SJCRH30 (cell line): ENCODE results near the gene BCL2L15. TPM values are rescaled to one million over a fixed set of nuclear protein-coding genes. Genes with fewer than 3 reads are reported as not detected.

ENCODE experiments used
- DNase-seq, 2 experiments: peaks; one replicate each; pipeline ENCODE4 v3.0.0-alpha.2; 2015 to 2020
- H3K27ac ChIP-seq: fragments of 250-450 bp; sonication (Bioruptor Pico); 2 replicates; pipeline ENCODE4 v1.5.1; 2020; ENCODE audit warnings: mild to moderate bottlenecking, moderate library complexity
- H3K27me3 ChIP-seq: fragments of 250-450 bp; sonication (Bioruptor Pico); 2 replicates; pipeline ENCODE4 v1.5.1; 2020; ENCODE audit warnings: mild to moderate bottlenecking, moderate library complexity
- H3K36me3 ChIP-seq: fragments of 250-450 bp; sonication (Bioruptor Pico); 2 replicates; pipeline ENCODE4 v1.5.1; 2020; ENCODE audit warnings: mild to moderate bottlenecking, moderate library complexity
- H3K4me1 ChIP-seq: fragments of 250-450 bp; sonication (Bioruptor Pico); 2 replicates; pipeline ENCODE4 v1.5.1; 2020; ENCODE audit warnings: mild to moderate bottlenecking, moderate library complexity
- H3K4me3 ChIP-seq: fragments of 250-450 bp; sonication (Bioruptor Pico); 2 replicates; pipeline ENCODE4 v1.5.1; 2020; ENCODE audit warnings: mild to moderate bottlenecking, moderate library complexity
- H3K9me3 ChIP-seq: fragments of 250-450 bp; sonication (Bioruptor Pico); replicated peaks from 2 replicates; pipeline ENCODE4 v1.5.1; 2020; ENCODE audit warnings: mild to moderate bottlenecking, moderate library complexity
- total RNA-seq: library from RNA; depleted of rRNA; stranded (reverse); fragments of >200 nt; shearing (Covaris generic); gene quantifications from 2 replicates; pipeline ENCODE4 v1.2.3, GENCODE V29; 2014; rRNA removed

Gene BCL2L15
- total RNA-seq, 1 experiment from 2014 or later, result 0.18 TPM

DNA sequence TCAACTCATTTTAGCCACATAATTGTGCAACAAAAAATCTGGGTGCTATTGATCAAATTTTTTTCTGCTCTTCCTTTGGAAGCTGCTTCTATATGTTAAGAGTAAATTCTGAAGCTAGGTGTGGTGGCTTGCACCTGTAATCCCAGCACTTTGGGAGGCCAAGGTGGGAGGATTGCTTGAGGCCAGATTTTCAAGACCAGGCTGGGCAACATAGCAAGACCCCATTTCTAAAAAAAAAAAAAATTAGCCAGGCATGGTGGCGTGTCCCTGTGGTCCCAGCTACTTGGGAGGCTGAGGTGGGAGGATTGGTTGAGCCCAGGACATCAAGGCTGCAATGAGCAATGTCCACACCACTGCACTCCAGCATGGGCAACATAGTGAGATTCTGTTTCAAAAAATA, 50.8 kb downstream of the BCL2L15 start:
- Histone ChIP-seq H3K27ac (no peak overlapping the region), H3K4me3 (no peak overlapping the region), H3K36me3 (no peaks in the 10 kb centered on the region), H3K27me3 (no peaks in the 10 kb centered on the region), H3K9me3 (no peaks in the 10 kb centered on the region), H3K4me1 (no peaks in the 10 kb centered on the region)
- DNase-seq, result no peak

- peak in 1 of 2 experiments; percentile 73 for DNase-seq
- H3K36me3 ChIP-seq, result no peaks in the 10 kb centered on the region
- no peaks in the 10 kb centered on the region for H3K4me1 ChIP-seq
- no peak overlapping the region for H3K4me3 ChIP-seq
- no peak overlapping the region for H3K27ac ChIP-seq
- H3K9me3 ChIP-seq, result no peaks in the 10 kb centered on the region
- no peaks in the 10 kb centered on the region for H3K27me3 ChIP-seq
Observed at GRCh38 chr1:113835686-113836290, 51.6 kb downstream of the BCL2L15 start.

DNA sequence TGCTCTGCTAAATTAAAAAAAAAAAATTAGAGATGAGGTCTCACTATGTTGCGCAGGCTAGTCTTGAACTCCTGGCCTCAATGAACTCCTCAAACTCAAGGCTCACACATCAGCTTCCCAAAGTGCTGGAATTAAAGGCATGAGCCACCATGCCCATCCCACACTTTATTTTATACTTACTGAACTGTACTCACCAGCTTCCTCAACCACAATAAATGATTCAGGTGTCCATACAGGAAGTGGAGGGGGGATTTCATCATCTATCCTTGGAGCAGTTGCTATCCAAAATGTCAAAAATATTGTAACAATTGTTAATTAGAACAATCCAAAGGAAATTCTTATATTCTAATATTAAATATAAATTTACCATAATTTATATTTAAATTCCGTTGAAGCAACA, 52.7 kb downstream of the BCL2L15 start:
- DNase-seq, result no peak
- Histone ChIP-seq H3K9me3 (no peaks in the 10 kb centered on the region), H3K27me3 (no peaks in the 10 kb centered on the region), H3K27ac (no peak overlapping the region), H3K36me3 (no peaks in the 10 kb centered on the region), H3K4me3 (no peak overlapping the region), H3K4me1 (no peaks in the 10 kb centered on the region)

Other genes with a start within 250 kb of the BCL2L15 start
- gene PHTF1, start 128.1 kb downstream of the BCL2L15 start, total RNA-seq, result 35.7 and 38.0 TPM in 2 replicates
- 16.6 and 18.5 TPM in 2 replicates for gene RSBN1, start 75.1 kb downstream of the BCL2L15 start, total RNA-seq
- 1.4 and 2.0 TPM in 2 replicates for gene PTPN22, start 15.9 kb downstream of the BCL2L15 start, total RNA-seq
- gene AP4B1, start 17.2 kb upstream of the BCL2L15 start, total RNA-seq, result 11.7 and 14.3 TPM in 2 replicates
- gene DCLRE1B, start 17.7 kb upstream of the BCL2L15 start, total RNA-seq, result 23.7 and 25.3 TPM in 2 replicates
- 55.6 and 56.3 TPM in 2 replicates for gene HIPK1, start 41.7 kb upstream of the BCL2L15 start, total RNA-seq
- gene OLFML3, start 91.9 kb upstream of the BCL2L15 start, total RNA-seq, result 96.5 and 104 TPM in 2 replicates